ENCODE data around the gene LRRC40.
"Not testable (repeated sequence)": the region's sequence is repeated elsewhere in the genome, so short reads cannot be mapped to it uniquely, and the experiment has no call there.

The LRRC40 gene

GRCh38 chr1:70200065-70200464, 5.3 kb downstream of the LRRC40 start:
- DNase-seq = no peak

- no peak for DNase-seq
Observed at GRCh38 chr1:70196333-70196732, 9.0 kb downstream of the LRRC40 start.

- DNase-seq = no peak
Observed at GRCh38 chr1:70195342-70195741, 10.0 kb downstream of the LRRC40 start.

- DNase-seq = no peak
Observed at GRCh38 chr1:70194601-70195000, 10.8 kb downstream of the LRRC40 start.

GRCh38 chr1:70192446-70192845, 12.9 kb downstream of the LRRC40 start:
- DNase-seq = not testable (repeated sequence)

GRCh38 chr1:70190180-70190579, 15.2 kb downstream of the LRRC40 start:
- DNase-seq = no peak

- DNase-seq = no peak
Observed at GRCh38 chr1:70188522-70188921, 16.9 kb downstream of the LRRC40 start.

- DNase-seq = not testable (repeated sequence)
Observed at GRCh38 chr1:70185181-70185580, 20.2 kb downstream of the LRRC40 start.

GRCh38 chr1:70171512-70171911, 33.9 kb downstream of the LRRC40 start:
- no peak for DNase-seq

- DNase-seq = no peak
Observed at GRCh38 chr1:70169018-70169839, 36.1 kb downstream of the LRRC40 start.

GRCh38 chr1:70168283-70168682, 37.1 kb downstream of the LRRC40 start:
- DNase-seq = no peak

- DNase-seq = no peak
Observed at GRCh38 chr1:70164350-70164749, 41.0 kb downstream of the LRRC40 start.

GRCh38 chr1:70156529-70157120, 48.8 kb downstream of the LRRC40 start:
- no peak for DNase-seq

- DNase-seq = no peak
Observed at GRCh38 chr1:70153739-70154138, 51.6 kb downstream of the LRRC40 start.

- DNase-seq = no peak
Observed at GRCh38 chr1:70150444-70150843, 54.9 kb downstream of the LRRC40 start.

- no peak for DNase-seq
Observed at GRCh38 chr1:70146488-70146887, 58.9 kb downstream of the LRRC40 start.

GRCh38 chr1:70143048-70143659, 62.2 kb downstream of the LRRC40 start:
- no peak for DNase-seq

GRCh38 chr1:70142075-70142474, 63.3 kb downstream of the LRRC40 start:
- DNase-seq = no peak

GRCh38 chr1:70140894-70141293, 64.5 kb downstream of the LRRC40 start:
- no peak for DNase-seq

- DNase-seq = no peak
Observed at GRCh38 chr1:70140343-70140742, 65.0 kb downstream of the LRRC40 start.

- DNase-seq = no peak
Observed at GRCh38 chr1:70134148-70134547, 71.2 kb downstream of the LRRC40 start.

GRCh38 chr1:70117046-70117445, 88.3 kb downstream of the LRRC40 start:
- no peak for DNase-seq

- DNase-seq = no peak
Observed at GRCh38 chr1:70115315-70115714, 90.1 kb downstream of the LRRC40 start.

- no peak for DNase-seq
Observed at GRCh38 chr1:70112838-70113237, 92.5 kb downstream of the LRRC40 start.

All from NCI-H1417 (cell line).